GM21515 (cell line): Measurements from ENCODE around the gene CADPS2.

Experiments used
- ATAC-seq: cut with Tn5 transposase; IDR thresholded peaks from one replicate; pipeline ENCODE4 v1.9.1; 2021; ENCODE audit not compliant: unreplicated experiment

Gene CADPS2

DNA sequence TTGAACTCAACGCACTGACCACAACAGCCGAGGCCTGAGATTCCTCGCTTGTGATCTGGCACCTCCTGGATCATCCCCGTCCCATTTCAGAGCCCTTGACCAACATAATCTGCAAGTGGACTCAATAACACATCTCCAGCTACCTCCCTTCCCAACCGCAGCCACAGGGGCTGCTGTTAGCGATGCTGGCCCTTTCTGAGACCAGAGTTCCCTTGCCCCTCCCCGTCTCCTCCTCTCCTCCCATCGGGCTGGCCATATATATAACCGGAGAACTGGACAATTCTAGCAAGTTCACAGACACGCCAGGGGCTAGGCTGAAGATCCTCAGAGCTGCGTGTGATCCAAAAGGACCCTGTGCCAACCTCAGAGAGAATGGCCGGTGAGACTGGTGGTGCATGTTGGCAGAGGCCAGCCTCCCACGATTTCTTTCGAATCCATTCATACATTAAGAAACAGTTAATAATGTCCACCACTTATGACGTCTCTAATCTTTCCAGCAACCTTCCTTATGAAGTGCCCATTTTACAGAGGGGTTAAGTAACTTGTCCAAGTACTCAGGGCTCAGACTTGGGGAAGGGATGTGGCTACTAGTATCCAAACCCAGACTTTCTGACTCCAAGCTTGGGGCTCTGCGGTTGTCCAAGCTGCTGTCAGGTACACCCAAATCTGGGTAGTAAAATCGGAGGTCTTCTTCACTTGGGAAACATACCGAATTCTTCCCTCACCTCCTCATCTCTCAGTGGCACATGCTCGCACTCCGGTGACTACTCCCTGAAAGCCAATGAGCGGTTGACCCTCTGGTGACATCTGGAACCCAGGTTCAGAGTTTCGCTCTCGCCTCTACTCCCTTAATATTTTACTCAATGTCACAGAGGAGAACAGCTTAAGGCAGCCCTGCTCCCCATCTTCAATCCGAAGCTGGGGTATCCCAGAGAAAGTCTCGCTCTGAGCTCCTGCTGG lies 570.5 kb downstream of the CADPS2 start:
- ATAC-seq = no peak

- no peak for ATAC-seq
These were observed 572.0 kb downstream of the CADPS2 start for GRCh38 chr7:122314284-122314683.

DNA sequence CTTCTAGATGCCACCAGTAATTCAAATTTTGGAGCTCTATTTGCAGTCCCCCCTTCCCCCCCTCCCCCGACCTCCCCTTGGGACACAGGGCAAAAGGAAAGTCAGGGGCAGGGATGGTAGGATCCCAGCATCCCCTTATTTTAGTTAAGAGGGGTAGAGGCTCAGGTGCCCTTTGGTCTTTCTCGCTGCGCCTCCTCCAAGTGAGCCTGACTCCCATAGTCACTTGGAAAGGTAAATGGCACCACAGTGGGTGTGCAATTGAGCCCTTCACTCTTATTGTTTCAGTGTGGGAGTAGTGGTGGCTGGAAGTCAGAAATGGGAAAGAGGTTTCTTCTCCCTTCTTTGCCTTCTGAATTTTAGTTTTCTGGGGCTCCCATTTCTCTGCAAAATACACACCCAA lies 573.5 kb downstream of the CADPS2 start:
- no peak for ATAC-seq

DNA sequence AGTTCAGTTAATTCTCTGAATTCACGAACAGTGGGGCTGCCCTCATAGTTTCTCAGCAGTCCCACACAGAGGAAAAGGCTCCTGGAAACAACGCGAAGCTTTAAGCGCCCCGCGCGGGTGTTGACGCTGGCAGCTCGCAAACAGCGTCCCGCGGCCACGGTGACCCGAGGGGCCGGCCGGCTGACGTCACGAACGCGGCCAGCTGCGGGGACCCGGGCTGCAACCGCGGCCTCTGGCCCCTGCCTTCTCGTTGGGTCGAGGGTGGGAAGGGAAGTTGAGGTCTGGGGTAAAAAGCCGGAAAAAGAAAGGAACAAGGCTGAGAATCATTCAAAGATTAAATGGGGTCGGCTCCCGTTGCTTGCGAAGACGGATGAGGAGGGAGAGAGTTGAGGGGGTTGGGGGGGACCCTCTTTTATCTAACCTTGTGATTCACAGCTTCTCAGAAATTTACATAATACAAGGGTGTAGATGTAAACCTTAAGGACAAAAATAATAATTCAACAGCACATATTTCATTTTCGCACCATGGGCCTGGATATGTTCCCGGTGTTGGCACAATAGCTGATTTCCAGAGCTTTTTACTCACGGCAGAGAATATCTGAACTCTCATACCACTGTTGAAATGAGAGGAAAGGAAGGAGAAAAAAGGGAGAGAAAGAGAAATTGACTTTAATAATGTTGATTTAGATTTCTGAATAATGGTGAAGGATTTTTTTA lies 574.4 kb downstream of the CADPS2 start:
- ATAC-seq = no peak

- no peak for ATAC-seq
These were observed 575.1 kb downstream of the CADPS2 start for GRCh38 chr7:122311050-122311700.

- no peak for ATAC-seq
These were observed 575.9 kb downstream of the CADPS2 start for GRCh38 chr7:122310119-122311021.

GRCh38 chr7:122309421-122309820 lies 576.8 kb downstream of the CADPS2 start:
- ATAC-seq = no peak

- ATAC-seq = no peak
These were observed 579.0 kb downstream of the CADPS2 start for GRCh38 chr7:122307228-122307621.

DNA sequence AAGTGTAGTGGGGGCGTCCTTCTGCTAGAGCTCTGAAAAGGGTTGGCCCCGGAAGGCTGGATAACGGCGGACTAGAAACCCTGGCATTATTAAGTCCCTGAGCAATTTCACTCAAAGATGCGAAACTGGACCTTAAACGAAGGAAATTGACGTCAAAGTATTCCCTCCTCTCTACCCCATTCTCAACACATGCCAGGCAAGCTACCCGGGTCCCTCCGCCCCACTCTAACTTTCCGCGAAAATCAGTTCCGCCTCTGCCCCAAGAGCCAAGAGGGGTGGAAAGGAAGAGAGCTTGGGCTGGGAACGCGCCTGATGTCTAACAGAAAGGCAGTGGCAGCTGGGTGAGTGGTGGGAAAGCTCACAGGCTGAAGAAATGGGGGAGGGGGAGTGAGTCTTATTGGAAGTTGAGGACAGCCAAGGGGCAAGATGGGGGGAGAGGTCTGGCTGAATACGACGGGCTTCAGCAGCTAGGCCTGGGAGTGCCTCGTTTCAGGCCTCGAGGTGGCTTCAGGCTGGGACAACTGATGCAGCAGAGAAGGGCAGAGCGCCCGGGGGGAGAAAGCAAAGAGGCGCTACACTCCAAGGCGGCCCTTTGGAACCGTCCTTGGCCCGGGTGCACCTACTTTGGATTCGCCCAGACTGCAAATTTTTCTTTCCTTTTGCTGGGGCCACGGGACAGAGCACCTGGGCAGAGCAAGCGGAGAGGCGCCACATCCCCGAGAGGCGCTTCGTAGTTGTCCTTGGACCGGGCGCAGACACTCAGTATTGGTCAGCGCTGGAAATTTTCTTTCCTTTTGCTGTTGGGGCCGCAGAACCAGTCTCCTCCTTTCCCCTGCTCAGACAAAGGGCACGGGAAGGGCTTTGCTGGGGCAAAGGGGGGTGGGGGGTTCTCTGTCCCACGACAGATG lies 579.7 kb downstream of the CADPS2 start:
- no peak for ATAC-seq

DNA sequence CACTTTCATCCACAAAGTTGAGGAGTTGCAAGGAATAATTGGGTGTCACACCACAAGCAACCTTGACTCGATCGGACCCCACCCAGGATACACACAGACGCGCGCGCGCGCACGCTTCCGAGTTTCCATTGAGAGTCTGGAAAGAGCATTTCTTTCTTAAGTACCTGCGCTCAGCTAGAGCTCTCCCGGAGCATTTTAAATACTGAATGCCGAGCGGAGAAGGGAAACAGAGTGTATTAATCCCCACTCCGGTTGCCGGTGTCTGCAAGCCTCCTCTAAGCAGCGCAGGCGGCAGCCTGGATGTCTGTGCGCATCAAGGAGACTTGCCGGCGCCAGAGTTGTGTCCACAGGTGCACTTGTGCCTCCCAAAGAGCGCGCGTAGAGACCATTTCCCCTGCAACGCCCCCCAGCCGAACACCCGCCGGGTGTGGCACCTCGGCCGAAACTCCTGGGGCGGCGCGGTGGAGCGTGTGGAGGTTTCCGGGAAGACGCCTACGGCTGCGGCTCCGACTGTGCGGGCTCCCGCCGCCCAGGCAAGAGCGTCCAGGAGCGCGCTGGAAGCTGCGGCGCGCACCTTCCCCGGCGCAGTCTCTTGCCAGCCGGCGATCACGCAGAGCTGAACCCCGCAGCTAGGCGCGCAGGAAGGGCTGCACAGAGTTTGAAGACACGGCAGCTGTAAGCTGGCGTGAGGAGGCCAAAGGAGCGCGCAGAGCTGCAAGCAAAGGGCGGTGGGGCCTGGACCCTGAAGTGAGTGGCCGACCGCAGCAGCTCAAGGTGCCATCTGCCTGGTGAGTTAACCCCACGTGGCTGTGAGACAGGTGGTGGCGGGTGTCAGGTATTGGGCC lies 580.6 kb downstream of the CADPS2 start:
- no peak for ATAC-seq

- no peak for ATAC-seq
These were observed 581.3 kb downstream of the CADPS2 start for GRCh38 chr7:122304996-122305421.

GRCh38 chr7:122304319-122304975 lies 581.8 kb downstream of the CADPS2 start, which contains the start of gene FEZF1:
FEZF1 (minus strand) TSS chr7:122304750; CDS start chr7:122304437, 313 bp downstream.
- ATAC-seq = no peak

DNA sequence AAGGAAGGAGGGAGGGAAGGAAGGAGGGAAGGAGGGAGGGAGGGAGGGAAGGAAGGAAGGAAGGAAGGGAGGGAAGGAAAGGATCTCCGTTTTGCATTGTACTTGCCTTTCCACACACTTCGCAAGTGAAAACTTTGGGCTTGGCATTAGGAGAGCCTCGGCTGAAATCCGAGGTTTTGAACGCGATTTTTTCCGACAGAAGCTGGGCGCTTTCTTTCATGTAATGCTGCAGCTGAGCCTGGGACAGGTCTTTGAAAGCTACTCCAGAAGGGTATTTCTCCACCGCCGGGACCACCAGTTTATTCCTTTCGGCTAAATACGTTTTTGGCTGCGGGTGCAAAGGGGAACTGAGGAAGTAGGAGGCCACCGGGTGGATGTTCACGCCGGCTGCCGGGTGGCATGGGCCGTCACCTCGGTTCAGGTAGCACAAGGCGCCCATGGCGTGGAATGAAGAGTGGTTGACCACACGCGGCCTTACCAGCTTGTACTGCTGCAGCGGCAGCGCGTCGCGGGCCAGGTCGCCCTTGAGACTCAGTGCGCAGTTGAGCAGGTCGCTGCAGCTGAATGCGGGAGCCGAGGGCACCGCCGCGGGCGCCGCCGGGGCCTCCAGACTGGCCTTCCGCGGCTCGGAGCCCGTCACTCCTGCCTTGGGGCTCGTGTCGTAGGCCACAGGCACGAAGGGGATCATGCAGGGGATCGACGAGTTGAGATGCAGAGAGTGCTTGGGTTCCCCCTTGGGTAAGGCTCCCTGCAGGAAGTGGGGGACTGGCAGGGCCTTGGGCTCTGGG lies 582.5 kb downstream of the CADPS2 start:
- ATAC-seq = no peak

- no peak for ATAC-seq
These were observed 583.3 kb downstream of the CADPS2 start for GRCh38 chr7:122302761-122303530.

GRCh38 chr7:122301858-122302760 lies 584.2 kb downstream of the CADPS2 start:
- ATAC-seq = no peak
